Measurements from ENCODE around the gene IMMP2L. TPM values are rescaled to one million over a fixed set of nuclear protein-coding genes. Genes with fewer than 3 reads are reported as not detected.

Gene IMMP2L
- polyA plus RNA-seq, 2 of the 4 experiments (the other 2 are of a cell fraction): 16.1 to 23.8 TPM

- TF ChIP-seq, protein P1, sequence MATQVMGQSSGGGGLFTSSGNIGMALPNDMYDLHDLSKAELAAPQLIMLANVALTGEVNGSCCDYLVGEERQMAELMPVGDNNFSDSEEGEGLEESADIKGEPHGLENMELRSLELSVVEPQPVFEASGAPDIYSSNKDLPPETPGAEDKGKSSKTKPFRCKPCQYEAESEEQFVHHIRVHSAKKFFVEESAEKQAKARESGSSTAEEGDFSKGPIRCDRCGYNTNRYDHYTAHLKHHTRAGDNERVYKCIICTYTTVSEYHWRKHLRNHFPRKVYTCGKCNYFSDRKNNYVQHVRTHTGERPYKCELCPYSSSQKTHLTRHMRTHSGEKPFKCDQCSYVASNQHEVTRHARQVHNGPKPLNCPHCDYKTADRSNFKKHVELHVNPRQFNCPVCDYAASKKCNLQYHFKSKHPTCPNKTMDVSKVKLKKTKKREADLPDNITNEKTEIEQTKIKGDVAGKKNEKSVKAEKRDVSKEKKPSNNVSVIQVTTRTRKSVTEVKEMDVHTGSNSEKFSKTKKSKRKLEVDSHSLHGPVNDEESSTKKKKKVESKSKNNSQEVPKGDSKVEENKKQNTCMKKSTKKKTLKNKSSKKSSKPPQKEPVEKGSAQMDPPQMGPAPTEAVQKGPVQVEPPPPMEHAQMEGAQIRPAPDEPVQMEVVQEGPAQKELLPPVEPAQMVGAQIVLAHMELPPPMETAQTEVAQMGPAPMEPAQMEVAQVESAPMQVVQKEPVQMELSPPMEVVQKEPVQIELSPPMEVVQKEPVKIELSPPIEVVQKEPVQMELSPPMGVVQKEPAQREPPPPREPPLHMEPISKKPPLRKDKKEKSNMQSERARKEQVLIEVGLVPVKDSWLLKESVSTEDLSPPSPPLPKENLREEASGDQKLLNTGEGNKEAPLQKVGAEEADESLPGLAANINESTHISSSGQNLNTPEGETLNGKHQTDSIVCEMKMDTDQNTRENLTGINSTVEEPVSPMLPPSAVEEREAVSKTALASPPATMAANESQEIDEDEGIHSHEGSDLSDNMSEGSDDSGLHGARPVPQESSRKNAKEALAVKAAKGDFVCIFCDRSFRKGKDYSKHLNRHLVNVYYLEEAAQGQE (IDR thresholded peaks at IDR 0.05): no peak
Measured at GRCh38 chr7:110918949-110919548, 643.2 kb downstream of the IMMP2L start (continued).

- ChIA-PET CTCF (no interaction called here), POLR2A (no interaction called here)
Measured at GRCh38 chr7:110914263-110914662, 648.0 kb downstream of the IMMP2L start.

More at GRCh38 chr7:110914263-110914662, 648.0 kb downstream of the IMMP2L start:
- 28% methylated on average over 2 of the region's 2 CpGs for WGBS (ENCODE audit: missing lambda C conversion rate)
- H3K4me2 ChIP-seq: no peak overlapping the region
- DNase-seq (ENCODE audit: low read depth in 1 of 2, low spot score in 1 of 2) (no peak), ATAC-seq (no peak), FAIRE-seq (no peak)
- H3K9me3 ChIP-seq: no peaks in the 10 kb centered on the region
- H3K27ac ChIP-seq: no peak overlapping the region
- H3K4me3 ChIP-seq: no peak overlapping the region
- H3K4me1 ChIP-seq: peaks cover 5% of the 10 kb centered on the region
- TF ChIP-seq RFX5 (IDR thresholded peaks at IDR 0.05): no peak
- TF ChIP-seq HDAC2 (IDR thresholded peaks at IDR 0.05): no peak
- no peak for TF ChIP-seq ZFP36 (IDR thresholded peaks at IDR 0.05; ENCODE audit: borderline replicate concordance, partially characterized antibody)
- TF ChIP-seq CHD2 (IDR thresholded peaks at IDR 0.05; ENCODE audit: low read length, partially characterized antibody): no peak
- TF ChIP-seq, protein P2, sequence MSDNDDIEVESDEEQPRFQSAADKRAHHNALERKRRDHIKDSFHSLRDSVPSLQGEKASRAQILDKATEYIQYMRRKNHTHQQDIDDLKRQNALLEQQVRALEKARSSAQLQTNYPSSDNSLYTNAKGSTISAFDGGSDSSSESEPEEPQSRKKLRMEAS (IDR thresholded peaks at IDR 0.05): no peak
- no peak for TF ChIP-seq ELK1 (IDR thresholded peaks at IDR 0.05; ENCODE audit: low read depth, low read length)
- TF ChIP-seq KDM1A (IDR thresholded peaks at IDR 0.05; ENCODE audit: low read depth): no peak
- TF ChIP-seq HMGXB4 (CRISPR knock-in tag; IDR thresholded peaks at IDR 0.05; ENCODE audit: borderline replicate concordance): no peak
- no peak for TF ChIP-seq EP300 (IDR thresholded peaks at IDR 0.05)
- no peak for TF ChIP-seq FOXS1 (CRISPR knock-in tag; IDR thresholded peaks at IDR 0.05)
- no peak for TF ChIP-seq ESRRA (IDR thresholded peaks at IDR 0.05; ENCODE audit: borderline replicate concordance, low read length)
- TF ChIP-seq ATOH8 (CRISPR knock-in tag; IDR thresholded peaks at IDR 0.05; ENCODE audit: low read depth): no peak
- TF ChIP-seq TP53 (CRISPR knock-in tag; IDR thresholded peaks at IDR 0.05): no peak
- TF ChIP-seq E2F6 (IDR thresholded peaks at IDR 0.05; ENCODE audit: borderline replicate concordance, low read depth): no peak
- TF ChIP-seq HOXB5 (CRISPR knock-in tag; IDR thresholded peaks at IDR 0.05): no peak
- no peak for TF ChIP-seq NR3C1 (IDR thresholded peaks at IDR 0.05)

Measured in A549 (cell line).